Naive thymus-derived CD4-positive, alpha-beta T cell (primary cell): ENCODE results near the gene USP17L5. TPM values are rescaled to one million over a fixed set of nuclear protein-coding genes. Genes with fewer than 3 reads are reported as not detected.
"Not testable (repeated sequence)": the region's sequence is repeated elsewhere in the genome, so short reads cannot be mapped to it uniquely, and the experiment has no call there.

ENCODE experiments used
- ATAC-seq: fragments of 150-1000 bp; cut with Tn5 transposase; 2 replicates; pipeline ENCODE4 v1.10.0; 2021; ENCODE audit warnings: mild to moderate bottlenecking, moderate library complexity
- CTCF ChIA-PET: fragments of 350-600 bp; sonication (Branson Sonifier 250); formaldehyde crosslinking; loops from one replicate; lab custom pipeline; 2021; ENCODE audit warnings: antibody characterized with exemption; lab: Charles Lee
- POLR2A ChIA-PET: fragments of 350-600 bp; sonication (Branson Sonifier 250); formaldehyde crosslinking; loops from one replicate; lab custom pipeline; 2021; ENCODE audit warnings: antibody characterized with exemption, inconsistent platforms; lab: Charles Lee
- DNase-seq, 9 donors: peaks; one replicate each; pipeline versions ENCODE4 v3.0.0 to v3.0.0-alpha.2; 2020 to 2022; ENCODE audit warnings: mixed read lengths in 1 of 9
- H3K27ac ChIP-seq: one replicate; pipeline ENCODE4 v1.7.0; 2013; ENCODE audit warnings: mild to moderate bottlenecking, low read depth, low read length, moderate library complexity
- H3K27me3 ChIP-seq, 2 donors: one replicate each; pipeline ENCODE4 v1.7.0; 2013; ENCODE audit warnings: low read length in 2 of 2, mild to moderate bottlenecking in 2 of 2, moderate library complexity in 2 of 2; ENCODE audit not compliant: control insufficient read depth in 2 of 2, insufficient read depth in 2 of 2
- H3K36me3 ChIP-seq, 3 experiments: 1 replicate in 2 of 3; 2 replicates in 1 of 3; pipeline ENCODE4 v1.7.0; 2013; ENCODE audit warnings: low read length in 3 of 3, mild to moderate bottlenecking in 3 of 3, moderate library complexity in 1 of 3; ENCODE audit not compliant: insufficient read depth in 3 of 3, control insufficient read depth in 2 of 3
- H3K4me1 ChIP-seq, 2 donors: one replicate each; pipeline ENCODE4 v1.7.0; 2013; ENCODE audit warnings: low read length in 2 of 2, mild to moderate bottlenecking in 2 of 2, moderate library complexity in 1 of 2; ENCODE audit not compliant: control insufficient read depth in 2 of 2, insufficient read depth in 2 of 2
- H3K4me3 ChIP-seq: 2 replicates; pipeline ENCODE4 v1.7.0; 2013; ENCODE audit warnings: mild to moderate bottlenecking, low read length
- H3K9me3 ChIP-seq, 3 experiments: 1 replicate in 2 of 3; 2 replicates in 1 of 3; pipeline ENCODE4 v1.7.0; 2013; ENCODE audit warnings: low read length in 3 of 3; ENCODE audit not compliant: control insufficient read depth in 2 of 3
- H3K27ac Mint-ChIP-seq, 9 donors: one replicate each; pipeline ENCODE4 v1.8.0; 2020 to 2022; ENCODE audit warnings: mixed read lengths in 9 of 9, mild to moderate bottlenecking in 8 of 9, moderate library complexity in 5 of 9, inconsistent platforms in 2 of 9
- H3K27me3 Mint-ChIP-seq, 5 donors: one replicate each; pipeline ENCODE4 v1.8.0; 2021 to 2022; ENCODE audit warnings: mixed read lengths in 5 of 5, mild to moderate bottlenecking in 1 of 5
- H3K36me3 Mint-ChIP-seq, 5 donors: one replicate each; pipeline ENCODE4 v1.8.0; 2020 to 2022; ENCODE audit warnings: mixed read lengths in 5 of 5, mild to moderate bottlenecking in 3 of 5, inconsistent platforms in 1 of 5
- H3K4me1 Mint-ChIP-seq, 7 donors: one replicate each; pipeline ENCODE4 v1.8.0; 2020 to 2022; ENCODE audit warnings: mixed read lengths in 7 of 7, mild to moderate bottlenecking in 3 of 7, inconsistent platforms in 1 of 7
- H3K4me3 Mint-ChIP-seq, 10 donors: one replicate each; pipeline ENCODE4 v1.8.0; 2020 to 2022; ENCODE audit warnings: mild to moderate bottlenecking in 10 of 10, mixed read lengths in 10 of 10, moderate library complexity in 6 of 10, inconsistent platforms in 2 of 10
- H3K9me3 Mint-ChIP-seq, 11 donors: one replicate each; pipeline ENCODE4 v1.8.0; 2020 to 2022; ENCODE audit warnings: mixed read lengths in 11 of 11, mild to moderate bottlenecking in 4 of 11, inconsistent platforms in 1 of 11, moderate library complexity in 1 of 11
- intact Hi-C, 2 donors: fragments of 100-400 bp; cut with micrococcal nuclease; formaldehyde crosslinking; loops; one replicate each; pipeline ENCODE4 v1.15.1; 2023
- polyA plus RNA-seq, 2 donors: library from polyadenylated mRNA; unstranded; fragments of 300-500 nt; fragmentation: Illumina TruSeq; gene quantifications; one replicate each; pipeline ENCODE4 v1.2.3, GENCODE V29; 2021
- total RNA-seq, 6 experiments: library from RNA in 5 of 6; stranded (reverse) in 5 of 6; gene quantifications; 1 replicate in 5 of 6; 2 replicates in 1 of 6; pipeline ENCODE4 v1.2.3 and lab custom pipeline; 2021 to 2026

Gene USP17L5
- total RNA-seq (not detected), polyA plus RNA-seq (not detected), total RNA-seq (lab: John Stamatoyannopoulos, UW) (not detected)

- H3K36me3 ChIP-seq, intact Hi-C loops, H3K9me3 ChIP-seq, H3K4me1 Mint-ChIP-seq, H3K36me3 Mint-ChIP-seq, ATAC-seq, H3K27ac ChIP-seq, H3K27me3 Mint-ChIP-seq, CTCF ChIA-PET, H3K4me1 ChIP-seq, H3K4me3 Mint-ChIP-seq, H3K9me3 Mint-ChIP-seq, H3K4me3 ChIP-seq, H3K27ac Mint-ChIP-seq, POLR2A ChIA-PET, H3K27me3 ChIP-seq, DNase-seq: not testable (repeated sequence)
These were observed at the start of gene USP17L5 for GRCh38 chr4:9339103-9339502. USP17L5 (plus strand) TSS chr4:9339403; CDS start chr4:9339403, 0 bp downstream.

- H3K36me3 Mint-ChIP-seq, ATAC-seq, H3K9me3 Mint-ChIP-seq, DNase-seq, H3K4me3 ChIP-seq, H3K9me3 ChIP-seq, H3K27me3 ChIP-seq, H3K36me3 ChIP-seq, POLR2A ChIA-PET, H3K27ac ChIP-seq, H3K27ac Mint-ChIP-seq, H3K4me1 ChIP-seq, H3K27me3 Mint-ChIP-seq, H3K4me3 Mint-ChIP-seq, CTCF ChIA-PET, intact Hi-C loops, H3K4me1 Mint-ChIP-seq: not testable (repeated sequence)
These were observed 15.0 kb upstream of the USP17L5 start for GRCh38 chr4:9324191-9324590.

GRCh38 chr4:9324865-9325264, 14.3 kb upstream of the USP17L5 start, which contains the start of gene USP17L24:
USP17L24 (plus strand) TSS chr4:9325165; CDS start chr4:9325165, 0 bp downstream.
- ATAC-seq, H3K9me3 Mint-ChIP-seq, DNase-seq, H3K36me3 Mint-ChIP-seq, H3K36me3 ChIP-seq, H3K27me3 ChIP-seq, H3K9me3 ChIP-seq, POLR2A ChIA-PET, H3K4me1 ChIP-seq, intact Hi-C loops, H3K4me3 ChIP-seq, H3K4me3 Mint-ChIP-seq, H3K27ac ChIP-seq, H3K4me1 Mint-ChIP-seq, CTCF ChIA-PET, H3K27ac Mint-ChIP-seq, H3K27me3 Mint-ChIP-seq: not testable (repeated sequence)

GRCh38 chr4:9329611-9330010, 9.6 kb upstream of the USP17L5 start, which contains the start of gene USP17L25:
USP17L25 (plus strand) TSS chr4:9329911; CDS start chr4:9329911, 0 bp downstream.
- ATAC-seq, H3K27ac Mint-ChIP-seq, H3K27me3 ChIP-seq, H3K9me3 ChIP-seq, H3K4me1 Mint-ChIP-seq, H3K27ac ChIP-seq, H3K36me3 ChIP-seq, H3K4me1 ChIP-seq, H3K4me3 ChIP-seq, H3K36me3 Mint-ChIP-seq, POLR2A ChIA-PET, H3K4me3 Mint-ChIP-seq, H3K27me3 Mint-ChIP-seq, intact Hi-C loops, CTCF ChIA-PET, H3K9me3 Mint-ChIP-seq, DNase-seq: not testable (repeated sequence)

DNA sequence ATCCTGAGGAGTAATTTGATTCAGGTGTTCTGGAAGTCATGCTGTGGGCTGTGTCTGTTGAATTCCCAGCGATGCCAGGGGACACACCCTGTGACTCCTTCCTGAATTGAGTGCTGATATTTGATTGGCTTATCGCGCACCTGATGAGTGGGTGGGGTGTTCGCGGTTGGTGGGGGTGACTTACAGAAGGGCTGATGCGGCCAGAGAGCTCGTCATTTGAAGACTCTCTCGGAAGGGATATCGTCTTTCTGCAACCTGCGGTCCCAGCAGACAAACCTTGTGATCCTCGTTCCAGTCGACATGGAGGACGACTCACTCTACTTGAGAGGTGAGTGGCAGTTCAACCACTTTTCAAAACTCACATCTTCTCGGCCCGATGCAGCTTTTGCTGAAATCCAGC, 4.8 kb upstream of the USP17L5 start, which contains the start of gene USP17L26:
TSS of gene USP17L26 (plus strand) at position 301 of the 400 bp plus-strand sequence. CDS start at position 301, 0 bp downstream.
- H3K27ac Mint-ChIP-seq, H3K4me3 Mint-ChIP-seq, H3K36me3 Mint-ChIP-seq, ATAC-seq, H3K27me3 Mint-ChIP-seq, H3K27ac ChIP-seq, H3K4me1 ChIP-seq, intact Hi-C loops, CTCF ChIA-PET, H3K36me3 ChIP-seq, POLR2A ChIA-PET, H3K4me3 ChIP-seq, H3K4me1 Mint-ChIP-seq, H3K9me3 Mint-ChIP-seq, H3K9me3 ChIP-seq, H3K27me3 ChIP-seq, DNase-seq: not testable (repeated sequence)

GRCh38 chr4:9343848-9344247, 4.6 kb downstream of the USP17L5 start, which contains the start of gene USP17L27:
USP17L27 (plus strand) TSS chr4:9344148; CDS start chr4:9344148, 0 bp downstream.
- H3K9me3 ChIP-seq, H3K9me3 Mint-ChIP-seq, H3K27ac Mint-ChIP-seq, H3K27me3 Mint-ChIP-seq, H3K4me3 ChIP-seq, ATAC-seq, H3K36me3 Mint-ChIP-seq, intact Hi-C loops, H3K4me1 ChIP-seq, H3K36me3 ChIP-seq, DNase-seq, H3K4me1 Mint-ChIP-seq, H3K27me3 ChIP-seq, CTCF ChIA-PET, H3K4me3 Mint-ChIP-seq, H3K27ac ChIP-seq, POLR2A ChIA-PET: not testable (repeated sequence)

DNA sequence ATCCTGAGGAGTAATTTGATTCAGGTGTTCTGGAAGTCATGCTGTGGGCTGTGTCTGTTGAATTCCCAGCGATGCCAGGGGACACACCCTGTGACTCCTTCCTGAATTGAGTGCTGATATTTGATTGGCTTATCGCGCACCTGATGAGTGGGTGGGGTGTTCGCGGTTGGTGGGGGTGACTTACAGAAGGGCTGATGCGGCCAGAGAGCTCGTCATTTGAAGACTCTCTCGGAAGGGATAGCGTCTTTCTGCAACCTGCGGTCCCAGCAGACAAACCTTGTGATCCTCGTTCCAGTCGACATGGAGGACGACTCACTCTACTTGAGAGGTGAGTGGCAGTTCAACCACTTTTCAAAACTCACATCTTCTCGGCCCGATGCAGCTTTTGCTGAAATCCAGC, 9.4 kb downstream of the USP17L5 start, which contains the start of gene USP17L28:
TSS of gene USP17L28 (plus strand) at position 301 of the 400 bp plus-strand sequence. CDS start at position 301, 0 bp downstream.
- H3K36me3 Mint-ChIP-seq, CTCF ChIA-PET, POLR2A ChIA-PET, DNase-seq, intact Hi-C loops, H3K4me1 ChIP-seq, ATAC-seq, H3K27ac ChIP-seq, H3K9me3 Mint-ChIP-seq, H3K27me3 ChIP-seq, H3K4me3 Mint-ChIP-seq, H3K4me3 ChIP-seq, H3K27ac Mint-ChIP-seq, H3K27me3 Mint-ChIP-seq, H3K4me1 Mint-ChIP-seq, H3K36me3 ChIP-seq, H3K9me3 ChIP-seq: not testable (repeated sequence)
